ENCODE measurements around the gene DAB1.

DAB1 gene

DNA sequence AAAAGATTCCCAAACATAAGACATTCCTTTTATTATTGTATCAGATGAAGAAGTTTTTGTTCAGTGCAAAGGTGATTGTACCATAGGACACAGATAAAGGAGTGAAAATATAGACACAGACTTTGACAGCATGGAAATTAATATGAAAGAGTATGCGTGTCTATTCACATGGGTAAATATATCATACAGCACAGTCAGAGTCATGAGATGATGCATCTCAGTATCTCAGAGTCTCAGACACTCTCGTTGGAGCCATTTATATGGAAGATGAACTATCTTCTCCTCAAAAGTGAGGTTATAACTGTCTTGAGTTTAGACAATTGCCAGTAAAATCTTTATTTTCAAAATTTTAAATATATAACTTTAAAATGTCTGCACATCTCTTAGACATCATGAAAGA, 299.7 kb downstream of the DAB1 start:
- TF ChIP-seq CTCF (IDR thresholded peaks at IDR 0.05; ENCODE audit: low read depth, low read length, missing control alignments), result no peak
- in situ Hi-C loops (cut with HindIII; ENCODE audit: low sequenced_read_pairs), result no loop called here
- no peak for DNase-seq (ENCODE audit: low read depth)
- no peak overlapping the region for H3K4me3 ChIP-seq (ENCODE audit: low read depth, low read length)

DNA sequence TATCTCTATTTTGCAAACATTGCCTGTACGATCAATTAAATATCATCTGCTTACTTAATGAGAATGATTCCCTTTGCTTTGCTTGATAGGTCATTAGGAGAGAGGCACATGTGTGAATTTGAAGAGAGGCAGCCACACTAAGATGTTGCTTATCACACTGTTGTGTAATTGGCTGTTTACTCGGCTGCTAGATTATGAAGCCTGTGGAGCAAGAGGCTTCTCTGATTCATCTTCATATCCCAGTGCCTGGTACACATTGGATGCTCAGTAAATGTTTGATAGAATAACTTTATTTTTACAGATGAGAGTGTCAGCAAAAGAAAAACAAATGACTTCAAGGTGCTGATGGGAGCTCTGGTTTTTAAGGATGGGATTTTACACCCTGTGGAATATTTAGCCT, 301.8 kb downstream of the DAB1 start:
- H3K4me3 ChIP-seq (ENCODE audit: low read depth, low read length), result no peak overlapping the region
- TF ChIP-seq CTCF (IDR thresholded peaks at IDR 0.05; ENCODE audit: low read depth, low read length, missing control alignments), result no peak
- in situ Hi-C loops (cut with HindIII; ENCODE audit: low sequenced_read_pairs), result no loop called here
- no peak for DNase-seq (ENCODE audit: low read depth)

DNA sequence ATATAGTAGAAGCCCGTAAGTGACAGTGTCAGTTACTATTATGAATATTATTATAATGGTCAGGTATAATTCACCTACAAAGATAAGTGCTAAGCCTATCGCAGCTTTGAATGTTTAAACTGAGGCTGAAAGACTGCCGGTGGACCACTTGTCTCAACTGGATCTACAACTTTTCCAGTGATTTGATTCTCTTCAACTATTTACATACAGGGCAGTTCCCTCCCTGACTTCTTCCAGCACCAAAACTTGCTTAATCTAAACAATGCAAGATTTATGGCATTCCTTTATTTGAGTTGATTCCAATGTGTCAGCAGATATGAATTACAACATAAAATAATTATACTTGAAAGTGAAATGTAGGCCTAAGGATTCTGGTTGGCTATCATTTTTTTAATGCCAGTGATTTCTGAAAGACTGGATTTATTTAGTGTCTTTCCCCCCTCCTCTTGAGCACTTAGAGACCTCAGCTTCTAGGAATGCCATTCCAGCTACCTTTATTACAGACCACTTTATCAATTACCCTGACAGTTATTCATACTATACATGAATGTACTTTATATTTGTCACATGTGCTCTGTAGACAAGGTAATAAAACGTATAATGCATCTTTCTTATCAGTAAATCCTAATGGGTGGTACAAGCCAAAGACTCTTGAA, 304.8 kb downstream of the DAB1 start:
- in situ Hi-C loops (cut with HindIII; ENCODE audit: low sequenced_read_pairs), result no loop called here
- TF ChIP-seq CTCF (IDR thresholded peaks at IDR 0.05; ENCODE audit: low read depth, low read length, missing control alignments), result no peak
- H3K4me3 ChIP-seq (ENCODE audit: low read depth, low read length), result no peak overlapping the region
- no peak for DNase-seq (ENCODE audit: low read depth)

DNA sequence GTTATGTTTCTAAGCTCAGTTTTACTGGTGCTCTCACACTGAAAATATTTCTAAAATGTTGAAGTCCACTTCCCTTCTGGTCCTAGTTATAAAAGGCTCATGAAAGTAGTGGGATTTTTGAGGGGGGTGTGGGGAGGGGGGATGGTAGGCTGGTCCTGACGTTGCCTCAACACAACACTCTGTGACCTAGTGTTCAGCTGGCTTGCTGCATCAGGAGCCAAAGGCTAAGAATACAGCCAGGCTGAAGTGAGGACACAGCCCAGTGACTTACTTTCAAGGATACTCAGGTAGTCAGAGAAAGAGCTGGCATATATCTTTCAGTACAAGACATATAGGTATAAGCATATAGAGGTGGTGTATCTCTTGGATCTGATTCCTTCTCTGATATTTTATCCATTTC, 306.1 kb downstream of the DAB1 start:
- TF ChIP-seq CTCF (IDR thresholded peaks at IDR 0.05; ENCODE audit: low read depth, low read length, missing control alignments), result no peak
- DNase-seq (ENCODE audit: low read depth), result no peak
- in situ Hi-C loops (cut with HindIII; ENCODE audit: low sequenced_read_pairs), result no loop called here
- H3K4me3 ChIP-seq (ENCODE audit: low read depth, low read length), result no peak overlapping the region

DNA sequence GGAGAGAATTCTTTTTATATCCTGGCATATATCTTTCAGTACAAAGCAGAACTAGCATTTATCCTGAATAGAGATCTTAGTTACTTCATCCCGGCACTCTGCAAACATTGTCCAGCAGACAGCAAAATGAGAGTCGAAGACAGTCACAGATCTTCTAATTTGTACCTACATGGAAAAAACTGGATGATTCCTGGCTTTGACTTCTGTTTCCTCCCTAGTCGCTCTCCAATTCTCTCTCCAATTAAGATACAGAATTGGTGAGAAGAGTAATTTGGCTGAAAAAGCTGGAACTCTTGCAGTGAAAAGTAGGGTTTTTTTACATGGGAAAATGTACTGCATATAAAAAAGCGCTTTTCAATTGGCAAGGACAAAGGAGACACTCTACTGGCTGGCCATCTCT, 307.0 kb downstream of the DAB1 start:
- no peak for DNase-seq (ENCODE audit: low read depth)
- no peak overlapping the region for H3K4me3 ChIP-seq (ENCODE audit: low read depth, low read length)
- in situ Hi-C loops (cut with HindIII; ENCODE audit: low sequenced_read_pairs), result no loop called here
- no peak for TF ChIP-seq CTCF (IDR thresholded peaks at IDR 0.05; ENCODE audit: low read depth, low read length, missing control alignments)

DNA sequence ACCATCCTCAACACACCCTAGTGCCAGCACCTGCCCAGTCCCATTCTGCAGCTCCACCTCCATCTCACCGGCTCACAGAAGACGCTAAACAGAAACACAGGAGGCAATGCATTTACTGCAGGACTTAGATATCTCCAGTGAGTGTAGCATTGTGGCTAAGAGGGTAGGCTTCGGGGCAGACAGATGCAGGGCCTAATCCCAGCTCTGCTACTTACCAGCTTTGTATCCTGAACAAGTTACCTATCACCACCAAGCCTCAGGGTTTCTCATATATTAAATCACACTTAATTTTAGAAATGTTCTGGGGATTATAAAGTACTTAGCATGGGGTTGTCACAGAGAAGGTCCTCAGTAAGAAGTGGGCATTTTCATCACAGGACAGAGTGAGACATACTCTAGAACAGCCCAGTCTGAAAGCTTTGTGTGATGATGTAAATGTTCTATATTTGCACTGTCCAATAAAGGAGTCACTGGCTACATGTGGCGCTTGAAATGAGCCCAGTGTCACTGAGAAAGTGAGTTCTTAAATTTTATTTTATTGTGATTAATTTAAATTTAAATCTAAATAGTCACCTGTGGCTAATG, 308.7 kb downstream of the DAB1 start:
- no peak for DNase-seq (ENCODE audit: low read depth)
- no peak for TF ChIP-seq CTCF (IDR thresholded peaks at IDR 0.05; ENCODE audit: low read depth, low read length, missing control alignments)
- no peak overlapping the region for H3K4me3 ChIP-seq (ENCODE audit: low read depth, low read length)
- in situ Hi-C loops (cut with HindIII; ENCODE audit: low sequenced_read_pairs), result no loop called here
